GM23338 (cell line): Measurements from ENCODE around the gene TRIM14.

Experiments
- CTCF ChIP-seq, 2 experiments: fragments of 200-600 bp in 1 of 2; sonication (generic) in 1 of 2; conservative IDR thresholded peaks; 2 replicates each; pipeline versions ENCODE4 v1.5.1 to v1.6.1; 2016 to 2017; ENCODE audit warnings: antibody characterized with exemption in 2 of 2, low read depth in 2 of 2, mild to moderate bottlenecking in 2 of 2, moderate library complexity in 1 of 2
- EZH2phosphoT487 ChIP-seq: fragments of 200-600 bp; sonication (generic); IDR thresholded peaks from one replicate; pipeline ENCODE4 v1.8.1; 2018; ENCODE audit warnings: antibody characterized with exemption; ENCODE audit not compliant: unreplicated experiment

- no peak for TF ChIP-seq CTCF (conservative IDR thresholded peaks at IDR 0.05; ENCODE audit: low read depth in 2 of 2)
- TF ChIP-seq EZH2phosphoT487 = no peak
These were observed 38.7 kb downstream of the TRIM14 start for GRCh38 chr9:98080326-98080725.
